ENCODE results near the gene MAP4. TPM values are rescaled to one million over a fixed set of nuclear protein-coding genes. Genes with fewer than 3 reads are reported as not detected.
"Not testable (repeated sequence)": the region's sequence is repeated elsewhere in the genome, so short reads cannot be mapped to it uniquely, and the experiment has no call there.

The MAP4 gene
- total RNA-seq, 1 experiment from 2014 or later: 27.6 TPM

- in situ Hi-C loops (cut with HindIII; ENCODE audit: low pct_unique_long_range_greater_than_20kb, low sequenced_read_pairs): no loop called here
- DNase-seq (ENCODE audit: low read depth): no peak
Observed at GRCh38 chr3:47838503-47838902, 177.7 kb downstream of the MAP4 start.

- DNase-seq (ENCODE audit: low read depth): no peak
- in situ Hi-C loops (cut with HindIII; ENCODE audit: low pct_unique_long_range_greater_than_20kb, low sequenced_read_pairs): no loop called here
Observed at GRCh38 chr3:47836986-47837385, 179.2 kb downstream of the MAP4 start.

GRCh38 chr3:47829482-47829881 lies 186.7 kb downstream of the MAP4 start:
- in situ Hi-C loops (cut with HindIII; ENCODE audit: low pct_unique_long_range_greater_than_20kb, low sequenced_read_pairs); DNase-seq (ENCODE audit: low read depth): not testable (repeated sequence)

GRCh38 chr3:47825590-47825989 lies 190.6 kb downstream of the MAP4 start:
- in situ Hi-C loops (cut with HindIII; ENCODE audit: low pct_unique_long_range_greater_than_20kb, low sequenced_read_pairs): no loop called here
- DNase-seq (ENCODE audit: low read depth): no peak

- in situ Hi-C loops (cut with HindIII; ENCODE audit: low pct_unique_long_range_greater_than_20kb, low sequenced_read_pairs): no loop called here
- peak; percentile 76 for DNase-seq (ENCODE audit: low read depth)
Observed at GRCh38 chr3:47824541-47825473, 191.4 kb downstream of the MAP4 start.

- DNase-seq (ENCODE audit: low read depth): no peak
- in situ Hi-C loops (cut with HindIII; ENCODE audit: low pct_unique_long_range_greater_than_20kb, low sequenced_read_pairs): no loop called here
Observed at GRCh38 chr3:47817609-47818008, 198.6 kb downstream of the MAP4 start.

- no peak for DNase-seq (ENCODE audit: low read depth)
- in situ Hi-C loops (cut with HindIII; ENCODE audit: low pct_unique_long_range_greater_than_20kb, low sequenced_read_pairs): no loop called here
Observed at GRCh38 chr3:47813551-47814177, 202.6 kb downstream of the MAP4 start.

GRCh38 chr3:47804577-47804976 lies 211.6 kb downstream of the MAP4 start:
- no peak for DNase-seq (ENCODE audit: low read depth)
- in situ Hi-C loops (cut with HindIII; ENCODE audit: low pct_unique_long_range_greater_than_20kb, low sequenced_read_pairs): no loop called here

- no peak for DNase-seq (ENCODE audit: low read depth)
- in situ Hi-C loops (cut with HindIII; ENCODE audit: low pct_unique_long_range_greater_than_20kb, low sequenced_read_pairs): no loop called here
Observed at GRCh38 chr3:47803480-47804025, 212.7 kb downstream of the MAP4 start.

GRCh38 chr3:47802734-47803479 lies 213.3 kb downstream of the MAP4 start, which contains the start of gene DHX30:
Gene DHX30, plus strand, starts transcription at chr3:47803138. Its CDS starts 7,546 bp downstream, at chr3:47810684.
- in situ Hi-C loops (cut with HindIII; ENCODE audit: low pct_unique_long_range_greater_than_20kb, low sequenced_read_pairs): no loop called here
- peak; percentile 81 for DNase-seq (ENCODE audit: low read depth)

Other genes with a start within 250 kb of the MAP4 start
- gene SMARCC1, start 234.5 kb downstream of the MAP4 start, total RNA-seq (2014; rRNA removed; shearing (Covaris generic); ENCODE audit: low replicate concordance): 21.4 and 32.6 TPM in 2 replicates
- gene DHX30, start 213.3 kb downstream of the MAP4 start, total RNA-seq (2014; rRNA removed; shearing (Covaris generic); ENCODE audit: low replicate concordance): 67.0 and 67.2 TPM in 2 replicates
- 7.7 and 12.0 TPM in 2 replicates for gene CDC25A, start 172.0 kb upstream of the MAP4 start, total RNA-seq (2014; rRNA removed; shearing (Covaris generic); ENCODE audit: low replicate concordance)
- not detected in 2 replicates for gene CAMP, start 207.1 kb upstream of the MAP4 start, total RNA-seq (2014; rRNA removed; shearing (Covaris generic); ENCODE audit: low replicate concordance)
- gene ZNF589, start 224.7 kb upstream of the MAP4 start, total RNA-seq (2014; rRNA removed; shearing (Covaris generic); ENCODE audit: low replicate concordance): 0.68 and 1.5 TPM in 2 replicates

All from Caki2 (cell line).